GM23248 (cell line): ENCODE measurements around the gene AJM1. TPM values are rescaled to one million over a fixed set of nuclear protein-coding genes. Genes with fewer than 3 reads are reported as not detected.
"Not testable (repeated sequence)": the region's sequence is repeated elsewhere in the genome, so short reads cannot be mapped to it uniquely, and the experiment has no call there.

Source experiments
- DNase-seq: peaks from one replicate; pipeline ENCODE4 v3.0.0-alpha.2; 2015
- H2AFZ ChIP-seq: fragments of 200-600 bp; sonication (generic); 2 replicates; pipeline ENCODE4 v1.6.1; 2016; ENCODE audit warnings: antibody characterized with exemption
- H3F3A ChIP-seq: fragments of 200-600 bp; sonication (generic); 2 replicates; pipeline ENCODE4 v1.6.1; 2016; ENCODE audit warnings: mild to moderate bottlenecking, antibody characterized with exemption, mixed run types; ENCODE audit not compliant: insufficient read depth
- H3K27ac ChIP-seq: fragments of 200-600 bp; sonication (generic); 2 replicates; pipeline ENCODE4 v1.5.1; 2016; ENCODE audit warnings: mild to moderate bottlenecking
- H3K27me3 ChIP-seq: fragments of 200-600 bp; sonication (generic); replicated peaks from 2 replicates; pipeline ENCODE4 v1.6.1; 2016; ENCODE audit warnings: mild to moderate bottlenecking; ENCODE audit not compliant: insufficient read depth
- H3K36me3 ChIP-seq: fragments of 200-600 bp; sonication (generic); 2 replicates; pipeline ENCODE4 v1.6.1; 2016; ENCODE audit warnings: low read depth, mild to moderate bottlenecking
- H3K4me1 ChIP-seq: fragments of 200-600 bp; sonication (generic); 2 replicates; pipeline ENCODE4 v1.6.1; 2016; ENCODE audit warnings: mild to moderate bottlenecking; ENCODE audit not compliant: insufficient read depth
- H3K4me2 ChIP-seq: fragments of 200-600 bp; sonication (generic); one replicate; pipeline ENCODE4 v1.6.1; 2016; ENCODE audit warnings: mild to moderate bottlenecking; ENCODE audit not compliant: unreplicated experiment
- H3K4me3 ChIP-seq: fragments of 200-600 bp; sonication (generic); 2 replicates; pipeline ENCODE4 v1.5.1; 2016; ENCODE audit warnings: mild to moderate bottlenecking
- H3K79me2 ChIP-seq: fragments of 200-600 bp; sonication (generic); 2 replicates; pipeline ENCODE4 v1.6.1; 2016; ENCODE audit warnings: mild to moderate bottlenecking; ENCODE audit not compliant: insufficient read depth
- H3K9ac ChIP-seq: fragments of 200-600 bp; sonication (generic); 2 replicates; pipeline ENCODE4 v1.6.1; 2016; ENCODE audit warnings: mild to moderate bottlenecking
- H3K9me2 ChIP-seq: fragments of 200-600 bp; sonication (generic); 2 replicates; pipeline ENCODE4 v1.6.1; 2016; ENCODE audit warnings: mixed run types, mild to moderate bottlenecking, moderate library complexity; ENCODE audit not compliant: insufficient read depth
- H3K9me3 ChIP-seq: fragments of 200-600 bp; sonication (generic); one replicate; pipeline ENCODE4 v1.6.1; 2017; ENCODE audit warnings: low read depth
- H4K20me1 ChIP-seq: fragments of 200-600 bp; sonication (generic); 2 replicates; pipeline ENCODE4 v1.6.0; 2016; ENCODE audit not compliant: insufficient read depth
- EZH2 ChIP-seq: fragments of 200-600 bp; sonication (generic); IDR thresholded peaks from 2 replicates; pipeline ENCODE4 v1.6.1; 2018; ENCODE audit warnings: antibody characterized with exemption, mild to moderate bottlenecking; ENCODE audit not compliant: insufficient read depth, poor library complexity, severe bottlenecking
- EZH2phosphoT487 ChIP-seq: fragments of 200-600 bp; sonication (generic); IDR thresholded peaks from 2 replicates; pipeline ENCODE4 v1.6.1; 2018; ENCODE audit warnings: antibody characterized with exemption, moderate library complexity, mild to moderate bottlenecking, low read depth; ENCODE audit not compliant: insufficient read depth
- WGBS, 2 experiments: methylation state at CpG; one replicate each; pipeline ENCODE4 v1.1.6; 2015 to 2017; ENCODE audit warnings: low lambda C conversion rate in 2 of 2, low coverage in 1 of 2; ENCODE audit errors: missing lambda C conversion rate in 2 of 2; 5-methylcytosine and 5-hydroxymethylcytosine counted together
- in situ Hi-C: fragments of 300-500 bp; cut with MboI; formaldehyde crosslinking; loops from 2 replicates; pipeline ENCODE4 v1.15.0; 2020
- polyA plus RNA-seq: library from polyadenylated mRNA; unstranded; fragments of >200 nt; fragmentation: Nextera tagmentation; extraction: Ambion mirVana; gene quantifications from 2 replicates; pipeline ENCODE4 v1.2.1, GENCODE V29; 2016
- total RNA-seq: library from RNA; depleted of rRNA; stranded (reverse); fragments of >200 nt; shearing (Covaris generic); gene quantifications from 2 replicates; pipeline ENCODE4 v1.2.3, GENCODE V29; 2014

Gene AJM1
- total and polyA plus RNA-seq, 2 experiments from 2014 or later = 1.1 to 1.4 TPM

DNA sequence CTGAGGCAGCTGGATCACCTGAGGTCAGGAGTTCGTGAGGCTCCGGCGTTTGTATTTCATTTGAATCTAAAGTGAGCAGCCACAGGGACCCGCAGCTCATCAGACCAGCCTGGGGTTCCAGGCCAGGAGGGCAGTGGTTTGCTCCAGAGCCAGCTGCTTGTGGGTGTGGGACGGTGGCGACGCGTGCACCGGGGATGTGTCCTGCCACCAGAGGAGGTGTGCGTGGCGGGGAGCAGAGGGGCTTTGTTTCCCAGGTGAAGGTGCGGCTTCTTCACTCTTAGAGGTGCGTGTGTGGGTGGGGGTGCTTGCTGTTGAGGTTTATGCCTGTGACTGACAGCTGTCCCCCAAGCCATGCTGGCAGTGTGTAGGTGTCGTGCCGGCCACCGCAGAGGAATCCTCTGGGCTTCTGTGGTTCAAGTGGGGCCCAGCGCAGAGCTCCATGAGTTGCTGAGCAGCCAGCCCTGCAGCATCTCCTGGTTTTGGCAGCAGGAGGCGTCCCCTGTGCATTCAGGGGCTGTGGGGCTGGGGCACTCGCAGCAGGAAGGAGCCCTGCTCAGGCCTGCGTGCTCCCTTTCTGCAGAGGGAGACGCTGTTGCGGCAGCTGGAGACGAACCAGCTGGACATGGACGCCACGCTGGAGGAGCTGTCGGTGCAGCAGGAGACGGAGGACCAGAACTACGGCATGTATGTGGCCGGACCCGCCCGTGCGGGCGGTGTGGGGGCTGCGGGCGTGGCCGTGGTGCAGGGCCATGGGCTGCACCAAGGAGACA lies 6.9 kb upstream of the AJM1 start:
- Histone ChIP-seq H3K4me2 (no peak overlapping the region), H3K9me3 (no peaks in the 10 kb centered on the region), H3K9me2 (no peaks in the 10 kb centered on the region), H3K27ac (no peak overlapping the region), H3K9ac (no peak overlapping the region), H2AFZ (no peak overlapping the region), H3K4me1 (no peaks in the 10 kb centered on the region), H3K36me3 (no peaks in the 10 kb centered on the region), H3K27me3 (no peaks in the 10 kb centered on the region), H3K79me2 (no peaks in the 10 kb centered on the region), H3K4me3 (no peak overlapping the region), H3F3A (no peaks in the 10 kb centered on the region), H4K20me1 (no peaks in the 10 kb centered on the region)
- no peak for DNase-seq
- TF ChIP-seq EZH2 (no peak), EZH2phosphoT487 (no peak)
- in situ Hi-C loops = no loop called here
- 96 to 97% methylated on average over 34 to 36 of the region's 36 CpGs for WGBS, 2 experiments

DNA sequence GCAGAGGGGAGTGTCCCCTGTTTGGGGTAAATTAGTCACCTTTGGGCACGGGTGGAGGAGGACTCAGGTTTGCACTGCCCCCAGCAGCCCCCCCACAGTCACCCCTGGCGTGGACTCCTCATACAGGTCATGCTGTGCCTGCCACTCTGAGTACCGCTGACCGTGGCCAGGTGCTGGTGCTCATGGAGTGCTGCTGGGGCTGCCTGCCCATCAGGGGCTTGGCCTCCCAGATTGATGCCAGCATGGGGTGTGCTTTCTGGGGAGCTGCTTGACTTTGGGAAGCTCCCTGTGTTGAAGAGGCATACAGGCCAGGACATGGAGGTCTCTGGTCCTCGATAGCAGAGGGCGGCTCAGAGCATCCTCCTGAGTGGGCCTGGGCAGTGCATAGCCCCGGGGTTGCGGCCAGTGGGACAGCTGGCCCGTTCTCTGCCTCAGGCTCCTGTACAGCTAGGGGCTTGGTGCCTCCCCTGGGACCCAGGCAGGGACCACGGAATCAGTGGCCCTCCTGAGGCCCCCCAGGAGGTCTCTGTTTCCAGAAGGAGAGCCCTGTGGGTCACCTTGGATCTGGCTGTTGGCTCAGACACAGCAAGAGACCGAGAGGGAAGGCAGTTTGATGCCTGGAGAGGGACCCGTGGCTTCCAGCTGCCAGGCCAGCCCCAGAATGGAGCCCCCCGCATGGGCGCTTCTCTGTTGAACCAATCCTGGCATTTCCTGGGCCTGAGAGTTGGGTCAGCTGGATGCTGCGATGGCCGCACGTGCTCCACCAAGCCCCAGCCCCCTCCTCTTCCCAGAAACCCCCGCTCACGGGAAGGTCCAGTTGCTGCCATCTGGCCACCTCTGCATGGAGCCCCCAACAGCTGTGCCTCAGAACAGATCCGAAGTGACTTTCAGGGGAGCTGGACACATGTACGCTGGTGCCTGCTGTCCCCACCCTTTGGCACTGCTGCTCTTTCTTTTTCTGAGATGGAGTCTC lies 6.1 kb upstream of the AJM1 start:
- Histone ChIP-seq H3K4me1 (peaks cover 8% of the 10 kb centered on the region; the same call in 1 of the 2 replicates), H3K27me3 (no peaks in the 10 kb centered on the region), H3K36me3 (no peaks in the 10 kb centered on the region), H3K79me2 (no peaks in the 10 kb centered on the region), H2AFZ (no peak overlapping the region), H3K4me3 (no peak overlapping the region), H3K9me2 (no peaks in the 10 kb centered on the region), H3F3A (no peaks in the 10 kb centered on the region), H3K4me2 (no peak overlapping the region), H3K9ac (no peak overlapping the region), H4K20me1 (no peaks in the 10 kb centered on the region), H3K27ac (no peak overlapping the region), H3K9me3 (no peaks in the 10 kb centered on the region)
- 88 to 90% methylated on average over 20 to 21 of the region's 21 CpGs for WGBS, 2 experiments
- TF ChIP-seq EZH2 (no peak), EZH2phosphoT487 (no peak)
- no peak for DNase-seq
- in situ Hi-C loops = no loop called here

DNA sequence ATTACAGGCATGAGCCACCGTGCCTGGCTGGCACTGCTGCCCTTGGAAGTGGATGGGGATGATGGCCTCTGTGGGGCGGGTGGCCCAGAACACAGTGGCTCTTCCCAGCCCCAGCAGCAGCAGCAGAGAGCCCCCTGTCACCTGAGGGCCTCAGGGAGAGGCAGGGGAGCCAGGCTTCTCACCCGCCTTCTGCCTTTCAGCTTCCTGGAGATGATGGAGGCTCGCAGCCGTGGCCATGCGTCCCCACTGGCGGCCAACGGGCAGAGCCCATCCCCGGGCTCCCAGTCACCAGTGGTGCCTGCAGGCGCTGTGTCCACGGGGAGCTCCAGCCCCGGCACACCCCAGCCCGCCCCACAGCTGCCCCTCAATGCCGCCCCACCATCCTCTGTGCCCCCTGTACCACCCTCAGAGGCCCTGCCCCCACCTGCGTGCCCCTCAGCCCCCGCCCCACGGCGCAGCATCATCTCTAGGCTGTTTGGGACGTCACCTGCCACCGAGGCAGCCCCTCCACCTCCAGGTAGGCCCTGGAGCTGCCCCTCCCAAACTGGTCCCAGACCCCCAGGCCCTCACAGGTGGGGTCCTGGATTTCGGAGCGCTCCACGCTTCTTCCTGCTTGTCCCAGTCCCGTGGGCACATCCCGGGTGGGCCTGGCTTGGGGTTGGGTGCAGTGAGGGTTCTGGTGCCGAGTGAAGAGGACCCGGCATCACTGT lies 5.0 kb upstream of the AJM1 start:
- no peaks in the 10 kb centered on the region for H3K9me3 ChIP-seq
- H3K27me3 ChIP-seq = no peaks in the 10 kb centered on the region
- no peaks in the 10 kb centered on the region for H4K20me1 ChIP-seq
- no peak overlapping the region for H3K4me3 ChIP-seq
- in situ Hi-C loops = no loop called here
- DNase-seq = no peak
- H3F3A ChIP-seq = no peaks in the 10 kb centered on the region
- no peaks in the 10 kb centered on the region for H3K79me2 ChIP-seq
- 87 to 92% methylated on average over 17 to 27 of the region's 27 CpGs for WGBS, 2 experiments
- H3K4me1 ChIP-seq = peaks cover 13% of the 10 kb centered on the region
- H3K9me2 ChIP-seq = no peaks in the 10 kb centered on the region
- H3K27ac ChIP-seq = no peak overlapping the region
- no peak overlapping the region for H2AFZ ChIP-seq
- H3K36me3 ChIP-seq = no peaks in the 10 kb centered on the region
- no peak overlapping the region for H3K9ac ChIP-seq
- H3K4me2 ChIP-seq = no peak overlapping the region
- no peak for TF ChIP-seq EZH2phosphoT487
- TF ChIP-seq EZH2 = no peak

DNA sequence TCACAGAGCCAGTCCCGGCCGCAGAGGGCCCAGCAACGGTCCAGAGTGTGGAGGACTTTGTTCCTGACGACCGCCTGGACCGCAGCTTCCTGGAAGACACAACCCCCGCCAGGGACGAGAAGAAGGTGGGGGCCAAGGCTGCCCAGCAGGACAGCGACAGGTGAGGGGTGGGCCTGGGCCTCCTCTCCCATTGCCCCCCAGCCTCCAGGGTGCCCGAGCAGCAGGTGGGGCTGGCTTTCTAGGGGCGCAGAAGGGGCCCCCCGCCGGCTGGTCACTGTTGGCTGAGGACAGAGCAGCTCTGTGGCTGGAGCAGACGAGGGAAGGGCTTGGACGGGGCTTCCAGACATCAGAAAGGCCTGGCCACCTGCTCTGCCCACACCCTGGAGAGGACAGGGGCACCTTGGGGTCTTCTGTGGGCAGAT lies 4.4 kb upstream of the AJM1 start:
- 87 to 92% methylated on average over 13 to 15 of the region's 15 CpGs for WGBS, 2 experiments
- H2AFZ ChIP-seq, H3K9me3 ChIP-seq, H3K36me3 ChIP-seq, H3K9ac ChIP-seq, H3K79me2 ChIP-seq, H3K27me3 ChIP-seq, H4K20me1 ChIP-seq, H3K4me3 ChIP-seq, H3K9me2 ChIP-seq, H3K4me2 ChIP-seq, H3K27ac ChIP-seq, DNase-seq, H3F3A ChIP-seq, in situ Hi-C loops: not testable (repeated sequence)
- H3K4me1 ChIP-seq = peaks cover 13% of the 10 kb centered on the region
